ENCODE measurements around the gene ZMYND8.
"Not testable (repeated sequence)": the region's sequence is repeated elsewhere in the genome, so short reads cannot be mapped to it uniquely, and the experiment has no call there.

Gene ZMYND8

GRCh38 chr20:47220161-47220582 is 136.3 kb downstream of the ZMYND8 start:
- DNase-seq = no peak

DNA sequence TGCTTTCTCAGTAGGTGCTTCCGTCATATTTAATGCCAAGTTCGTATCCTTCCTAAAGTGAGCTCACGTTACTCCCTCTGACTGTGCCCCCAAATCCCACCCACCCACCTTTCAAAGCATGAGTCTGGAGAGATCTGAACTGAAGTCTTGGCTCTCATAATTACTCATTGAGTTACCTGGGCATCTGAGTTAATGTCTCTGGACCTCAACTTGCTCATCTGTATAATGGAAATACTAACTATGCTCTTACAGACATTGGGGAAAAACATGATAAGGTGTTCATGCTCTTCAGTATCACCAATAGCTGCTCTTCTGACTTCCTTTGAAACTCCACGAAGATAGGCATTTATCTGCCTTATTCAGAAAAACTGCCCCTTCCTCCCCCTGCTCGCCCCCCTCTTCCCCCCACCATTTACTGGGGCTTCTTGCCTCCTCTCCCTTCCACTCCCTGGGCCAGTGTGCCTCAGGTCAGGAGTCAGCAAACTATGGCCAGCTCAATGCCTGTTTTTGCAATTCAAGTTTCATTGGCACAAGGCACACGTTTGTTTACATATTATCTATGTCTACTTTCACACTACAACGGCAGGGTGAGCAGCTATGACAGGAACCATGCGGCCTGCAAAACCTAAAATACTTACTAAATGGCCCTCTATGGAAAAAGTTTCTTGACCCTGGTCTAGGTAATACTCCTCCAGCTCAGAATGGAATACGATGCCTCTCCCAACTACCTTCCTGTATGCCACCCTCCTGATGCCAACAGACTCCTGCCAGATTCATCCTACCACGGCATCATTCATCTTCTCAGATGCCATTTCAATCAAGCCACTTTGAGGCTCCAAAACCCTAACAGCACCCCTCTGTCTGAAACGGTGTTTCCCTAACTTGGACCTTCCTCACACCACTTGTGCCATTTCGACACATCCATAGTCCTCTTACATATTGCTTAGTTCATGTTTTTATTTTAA is 138.7 kb downstream of the ZMYND8 start:
- DNase-seq = no peak

DNA sequence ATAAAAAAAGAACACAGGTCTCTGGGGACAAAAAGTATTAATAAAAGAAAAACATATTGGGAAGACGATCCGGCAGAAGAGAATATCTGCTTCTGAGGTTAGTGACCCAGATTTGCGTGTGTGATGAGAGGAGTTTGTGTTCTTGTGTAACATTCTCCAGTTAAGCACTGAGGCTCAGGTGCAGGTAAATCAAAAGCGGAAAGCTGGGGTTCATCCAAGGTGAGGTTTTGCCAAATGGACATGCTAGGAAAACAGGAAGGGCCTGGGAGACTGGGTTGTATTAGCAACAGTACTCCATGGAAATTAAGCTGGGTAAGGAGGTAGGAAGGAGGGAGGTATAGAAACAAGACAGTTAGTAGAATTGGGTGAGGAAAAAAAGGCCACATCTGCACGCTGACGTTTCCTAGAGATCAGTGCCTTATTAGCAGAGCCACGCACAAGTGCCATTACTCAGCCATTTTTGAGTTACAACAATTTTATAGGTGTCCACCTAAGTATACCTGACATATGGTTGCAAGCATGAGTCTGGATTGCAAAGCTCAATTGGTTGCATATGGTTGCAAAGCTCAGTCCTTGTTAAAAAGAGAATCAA is 139.6 kb downstream of the ZMYND8 start:
- no peak for DNase-seq

DNA sequence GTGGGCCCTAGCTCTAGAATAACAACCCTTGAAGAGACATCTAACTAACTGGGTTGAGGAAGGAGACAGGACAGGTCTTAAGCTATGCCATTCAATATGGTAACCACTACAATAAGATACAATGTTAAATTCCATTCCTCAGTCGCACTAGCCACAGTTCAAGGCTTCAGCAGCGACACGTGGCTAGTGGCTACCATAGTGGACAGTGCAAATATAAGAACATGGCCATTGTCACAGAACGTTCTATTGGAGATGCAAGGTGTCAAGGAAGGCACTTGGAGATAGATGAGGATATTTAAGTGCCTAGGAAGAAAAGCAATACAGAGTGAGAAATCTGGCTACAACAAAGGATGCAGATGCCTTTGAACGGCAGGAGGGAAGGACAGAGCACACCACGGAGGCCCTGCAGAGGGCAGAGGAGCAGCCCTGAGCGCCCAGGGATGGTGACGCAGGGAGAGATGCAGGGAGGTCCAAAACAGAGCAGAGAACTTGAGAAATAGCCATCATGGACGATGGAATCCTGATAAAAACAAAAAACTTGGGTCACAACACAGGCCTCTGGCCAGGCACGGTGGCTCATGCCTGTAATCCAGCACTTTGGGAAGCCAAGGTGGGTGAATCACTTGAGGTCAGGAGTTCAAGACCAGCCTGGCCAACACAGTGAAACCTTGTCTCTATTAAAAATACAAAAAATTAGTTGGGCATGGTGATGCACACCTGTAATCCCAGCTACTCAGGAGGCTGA is 140.7 kb downstream of the ZMYND8 start:
- DNase-seq = no peak

GRCh38 chr20:47213966-47214365 is 142.5 kb downstream of the ZMYND8 start:
- no peak for DNase-seq

GRCh38 chr20:47212606-47213207 is 143.8 kb downstream of the ZMYND8 start:
- no peak for DNase-seq

DNA sequence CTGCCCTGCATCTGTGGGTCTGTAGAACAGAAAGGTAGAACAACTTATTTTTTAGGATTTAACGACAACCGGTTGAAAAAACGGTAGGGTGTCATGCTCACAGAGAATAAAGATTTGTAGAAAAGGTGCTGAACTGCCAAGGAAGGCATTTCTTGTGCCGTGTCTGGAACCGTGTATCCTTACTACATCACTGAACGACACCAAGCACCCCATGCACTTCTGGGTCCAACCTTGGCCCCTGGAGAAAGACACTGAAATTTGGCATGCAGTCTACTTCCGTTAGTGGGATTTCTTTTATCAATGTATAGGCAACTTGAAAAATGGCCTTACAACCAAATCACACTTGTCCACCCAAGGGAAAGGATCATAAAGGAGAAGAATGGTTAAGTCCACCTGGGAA is 145.5 kb downstream of the ZMYND8 start:
- no peak for DNase-seq

- DNase-seq = no peak
These were observed 146.0 kb downstream of the ZMYND8 start for GRCh38 chr20:47210470-47210869.

GRCh38 chr20:47209982-47210381 is 146.5 kb downstream of the ZMYND8 start:
- no peak for DNase-seq

DNA sequence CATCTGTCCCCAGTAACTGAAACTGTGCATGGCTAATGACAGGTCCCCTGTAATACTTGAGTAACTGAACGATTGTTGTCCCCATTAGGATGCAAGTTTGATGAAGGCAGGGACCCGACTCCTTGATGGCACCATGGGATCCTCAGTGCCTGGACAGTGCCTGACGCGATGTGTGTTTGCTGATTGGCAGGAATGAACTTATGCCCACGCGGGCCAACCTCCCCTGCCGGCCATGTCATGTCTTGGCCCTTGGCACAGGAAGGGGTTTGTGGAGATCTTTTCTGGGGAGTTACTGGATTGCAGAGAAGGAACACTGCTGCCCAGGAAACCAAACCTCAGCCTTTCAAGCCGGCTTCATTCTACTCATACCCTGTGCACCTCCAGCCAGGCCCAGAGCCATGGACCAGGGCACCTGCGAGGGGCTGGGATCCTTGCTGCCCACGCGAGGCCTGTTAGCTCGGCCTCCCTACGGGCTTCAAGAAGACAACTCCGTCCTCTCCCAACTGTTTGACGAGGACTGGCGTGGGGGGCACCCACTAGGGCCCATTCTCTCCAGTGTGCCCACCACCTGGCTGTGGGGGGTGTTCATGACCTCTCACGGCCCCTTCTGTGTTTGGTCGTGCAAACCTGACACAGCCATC is 147.8 kb downstream of the ZMYND8 start:
- no peak for DNase-seq

- no peak for DNase-seq
These were observed 149.4 kb downstream of the ZMYND8 start for GRCh38 chr20:47206962-47207641.

- not testable (repeated sequence) for DNase-seq
These were observed 149.9 kb downstream of the ZMYND8 start for GRCh38 chr20:47206552-47206951.

DNA sequence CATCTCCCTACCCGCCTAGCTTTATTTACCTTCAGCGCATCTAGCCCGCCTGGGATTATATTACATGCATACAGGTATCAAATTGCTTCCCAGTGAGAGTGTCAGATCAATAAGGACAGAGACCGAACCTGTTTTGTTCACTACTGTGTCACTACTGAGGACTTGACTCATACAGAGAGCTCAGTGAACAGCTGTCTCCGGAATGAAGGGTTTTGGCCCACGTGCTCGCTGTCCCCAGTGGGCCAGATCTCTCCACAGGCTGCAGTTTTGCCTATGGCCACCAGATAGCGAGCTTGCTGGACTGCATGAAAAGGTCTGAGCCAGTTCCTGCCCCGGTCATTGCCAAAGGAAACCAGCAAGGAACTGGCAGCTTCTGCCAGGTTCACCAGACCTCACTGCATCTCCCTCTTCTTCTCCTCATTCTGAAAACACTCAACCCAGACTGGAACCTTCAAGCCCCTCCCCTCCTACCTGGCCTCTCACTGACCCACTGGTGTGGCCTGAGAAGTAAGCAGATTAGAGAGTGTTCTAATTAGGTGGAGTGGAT is 150.8 kb downstream of the ZMYND8 start:
- DNase-seq = no peak

DNA sequence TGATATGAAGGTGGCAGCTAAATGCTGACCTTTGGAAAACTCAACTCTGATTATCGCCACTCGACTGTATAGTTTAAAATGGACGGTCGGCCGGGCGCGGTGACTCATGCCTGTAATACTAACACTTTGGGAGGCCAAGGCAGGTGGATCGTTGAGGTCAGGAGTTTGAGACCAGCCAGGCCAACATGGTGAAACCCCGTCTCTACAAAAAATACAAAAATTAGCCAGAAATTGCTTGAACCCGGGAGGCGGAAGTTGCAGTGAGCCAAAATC is 151.7 kb downstream of the ZMYND8 start:
- DNase-seq = not testable (repeated sequence)

- no peak for DNase-seq
These were observed 152.3 kb downstream of the ZMYND8 start for GRCh38 chr20:47204008-47204849.

- no peak for DNase-seq
These were observed 153.5 kb downstream of the ZMYND8 start for GRCh38 chr20:47202733-47203667.

DNA sequence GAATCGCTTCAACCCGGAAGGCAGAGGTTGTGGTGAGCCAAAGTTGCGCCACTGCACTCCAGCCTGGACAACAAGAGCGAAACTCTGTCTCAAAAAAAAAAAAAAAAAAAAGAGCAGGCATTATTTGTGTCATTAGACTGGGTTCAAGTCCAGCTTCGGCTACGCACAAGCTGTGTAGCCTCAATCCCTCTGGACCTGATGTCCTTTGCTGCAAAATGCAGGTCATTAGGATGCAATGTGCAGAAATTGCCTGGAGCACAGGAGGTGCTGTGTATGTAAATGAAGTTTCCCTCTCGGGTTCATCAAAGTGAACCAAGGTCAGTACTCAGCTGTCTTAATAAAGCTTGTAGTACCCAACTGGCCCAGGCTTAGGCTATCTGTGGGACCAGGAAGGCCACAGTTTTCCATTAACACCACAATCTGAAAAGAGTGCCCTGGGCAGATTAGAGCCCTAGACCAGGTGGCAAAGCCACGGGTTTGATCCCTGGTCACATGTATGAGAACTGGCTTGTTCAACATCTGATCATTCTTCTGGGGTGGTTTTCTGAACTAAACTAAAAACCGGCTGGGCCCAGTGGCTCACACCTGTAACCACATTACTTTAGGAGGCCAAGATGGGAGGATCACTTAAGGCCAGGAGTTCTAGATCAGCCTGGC is 155.3 kb downstream of the ZMYND8 start:
- DNase-seq = no peak

- no peak for DNase-seq
These were observed 157.4 kb downstream of the ZMYND8 start for GRCh38 chr20:47198996-47199552.

DNA sequence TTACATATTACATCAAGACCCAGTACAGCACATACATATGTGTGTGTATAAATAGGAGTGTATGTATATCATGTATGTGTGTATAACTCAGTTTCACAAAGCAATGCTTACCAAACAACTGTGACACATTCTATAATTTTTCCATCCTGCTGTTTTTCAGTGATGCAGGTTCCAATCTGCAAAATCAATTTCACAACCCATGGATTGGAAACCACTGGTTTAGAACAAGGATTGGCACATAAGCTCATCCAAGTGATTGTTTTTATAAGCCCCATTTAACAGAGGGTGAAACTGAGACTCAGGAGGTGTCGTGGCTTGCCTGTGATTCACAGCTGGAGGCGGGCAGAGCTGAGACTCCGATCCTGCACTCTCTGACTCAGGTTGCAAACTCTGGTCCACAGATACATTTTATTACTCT is 158.2 kb downstream of the ZMYND8 start:
- no peak for DNase-seq
